Calu3 (cell line): ENCODE measurements around the gene ZNF580. TPM values are rescaled to one million over a fixed set of nuclear protein-coding genes. Genes with fewer than 3 reads are reported as not detected.
A peak's percentile ranks its signal among the peaks of the same experiment; 100 is the strongest.

ENCODE experiments used
- BruUV-seq: library from RNA; stranded (reverse); fragments of 400-500 nt; replicated peaks from 2 replicates; lab custom pipeline; 2021; lab: Mats Ljungman, UMichigan
- CTCF ChIA-PET: fragments of 300-600 bp; sonication (Branson Sonifier 250); formaldehyde crosslinking; loops from one replicate; lab custom pipeline; 2022; ENCODE audit warnings: antibody characterized with exemption; lab: Charles Lee
- DNase-seq: peaks from one replicate; pipeline ENCODE4 v3.0.0; 2022
- H3K27ac Mint-ChIP-seq: one replicate; pipeline ENCODE4 v1.8.0; 2022; ENCODE audit warnings: mixed read lengths; ENCODE audit not compliant: unreplicated experiment
- H3K27me3 Mint-ChIP-seq: one replicate; pipeline ENCODE4 v1.8.0; 2022; ENCODE audit warnings: mixed read lengths; ENCODE audit not compliant: unreplicated experiment
- H3K36me3 Mint-ChIP-seq: one replicate; pipeline ENCODE4 v1.8.0; 2022; ENCODE audit warnings: mild to moderate bottlenecking, moderate library complexity, mixed read lengths; ENCODE audit not compliant: insufficient read depth, unreplicated experiment
- H3K4me1 Mint-ChIP-seq: one replicate; pipeline ENCODE4 v1.8.0; 2022; ENCODE audit warnings: mild to moderate bottlenecking, low read depth, mixed read lengths; ENCODE audit not compliant: unreplicated experiment
- H3K4me3 Mint-ChIP-seq: one replicate; pipeline ENCODE4 v1.8.0; 2022; ENCODE audit warnings: mild to moderate bottlenecking, low read depth, moderate library complexity, mixed read lengths; ENCODE audit not compliant: unreplicated experiment
- H3K9me3 Mint-ChIP-seq: one replicate; pipeline ENCODE4 v1.8.0; 2022; ENCODE audit warnings: low read depth, mixed read lengths; ENCODE audit not compliant: unreplicated experiment
- CTCF ChIP-seq: fragments of 200-600 bp; IDR thresholded peaks from one replicate; pipeline ENCODE4 v1.8.0; 2022; ENCODE audit warnings: antibody characterized with exemption; ENCODE audit not compliant: unreplicated experiment
- intact Hi-C: fragments of 100-400 bp; cut with micrococcal nuclease; formaldehyde crosslinking; loops from one replicate; pipeline ENCODE4 v1.10.0; 2022; ENCODE audit not compliant: unreplicated experiment
- total RNA-seq: library from RNA; stranded (reverse); gene quantifications from 2 replicates; pipeline ENCODE4 v1.2.3, GENCODE V29; 2022

Gene ZNF580
- total RNA-seq, 1 experiment from 2014 or later: 35.6 TPM

- peak; percentile 55 for DNase-seq
- H3K9me3 Mint-ChIP-seq: no peaks in the 10 kb centered on the region
- TF ChIP-seq CTCF: no peak
- peak overlapping the region; percentile 82 for H3K27ac Mint-ChIP-seq
- H3K27me3 Mint-ChIP-seq: no peaks in the 10 kb centered on the region
- CTCF ChIA-PET: interaction anchor here (0.9 kb wide), 1 partner anchor 12 kb away, joined by 5 read pairs; no protein-coding TSS in a partner anchor
- H3K4me1 Mint-ChIP-seq: peaks cover 58% of the 10 kb centered on the region
- BruUV-seq: no TSS peak
- intact Hi-C loops: loop anchor here (10.0 kb wide), 1 partner anchor 121 kb away; no protein-coding TSS in a partner anchor
- peaks cover 74% of the 10 kb centered on the region for H3K36me3 Mint-ChIP-seq
- H3K4me3 Mint-ChIP-seq: peak overlapping the region; percentile 62
These were observed 42.9 kb downstream of the ZNF580 start for GRCh38 chr19:55683449-55684261.

- TF ChIP-seq CTCF: no peak
- CTCF ChIA-PET: no interaction called here
- Mint-ChIP-seq H3K4me1 (peaks cover 51% of the 10 kb centered on the region), H3K27ac (no peak overlapping the region), H3K36me3 (peaks cover 68% of the 10 kb centered on the region), H3K27me3 (no peaks in the 10 kb centered on the region), H3K9me3 (no peaks in the 10 kb centered on the region), H3K4me3 (no peak overlapping the region)
- no TSS peak for BruUV-seq
- no peak for DNase-seq
- intact Hi-C loops: loop anchor here (10.0 kb wide), 1 partner anchor 120 kb away; no protein-coding TSS in a partner anchor
These were observed 44.3 kb downstream of the ZNF580 start for GRCh38 chr19:55684946-55685681.

DNA sequence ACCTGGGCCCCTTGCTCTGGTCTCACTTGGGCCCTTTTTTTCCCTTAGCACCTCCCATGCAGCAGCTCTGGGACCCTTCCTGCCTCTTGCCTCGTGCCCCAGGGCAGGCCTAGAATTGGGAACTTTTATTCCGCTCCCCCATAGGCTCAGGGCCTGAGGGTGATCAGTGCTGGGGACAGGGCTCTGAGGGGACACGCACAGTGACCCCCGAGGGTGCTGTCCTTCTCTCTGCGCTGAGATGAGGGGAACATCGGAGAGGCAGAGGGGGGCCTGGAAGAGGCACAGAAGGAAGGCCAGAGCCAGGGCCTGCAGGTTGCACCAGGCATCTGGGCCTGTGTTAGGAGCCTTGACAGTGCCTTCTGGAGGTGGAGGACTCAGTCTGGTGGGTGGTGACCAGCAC, 45.0 kb downstream of the ZNF580 start:
- TF ChIP-seq CTCF: no peak
- no TSS peak for BruUV-seq
- intact Hi-C loops: loop anchor here (10.0 kb wide), 1 partner anchor 119 kb away; no protein-coding TSS in a partner anchor
- Mint-ChIP-seq H3K9me3 (no peaks in the 10 kb centered on the region), H3K36me3 (peaks cover 62% of the 10 kb centered on the region), H3K4me1 (peaks cover 49% of the 10 kb centered on the region), H3K27me3 (no peaks in the 10 kb centered on the region), H3K4me3 (no peak overlapping the region), H3K27ac (peak overlapping the region; percentile 21)
- no peak for DNase-seq
- CTCF ChIA-PET: no interaction called here

DNA sequence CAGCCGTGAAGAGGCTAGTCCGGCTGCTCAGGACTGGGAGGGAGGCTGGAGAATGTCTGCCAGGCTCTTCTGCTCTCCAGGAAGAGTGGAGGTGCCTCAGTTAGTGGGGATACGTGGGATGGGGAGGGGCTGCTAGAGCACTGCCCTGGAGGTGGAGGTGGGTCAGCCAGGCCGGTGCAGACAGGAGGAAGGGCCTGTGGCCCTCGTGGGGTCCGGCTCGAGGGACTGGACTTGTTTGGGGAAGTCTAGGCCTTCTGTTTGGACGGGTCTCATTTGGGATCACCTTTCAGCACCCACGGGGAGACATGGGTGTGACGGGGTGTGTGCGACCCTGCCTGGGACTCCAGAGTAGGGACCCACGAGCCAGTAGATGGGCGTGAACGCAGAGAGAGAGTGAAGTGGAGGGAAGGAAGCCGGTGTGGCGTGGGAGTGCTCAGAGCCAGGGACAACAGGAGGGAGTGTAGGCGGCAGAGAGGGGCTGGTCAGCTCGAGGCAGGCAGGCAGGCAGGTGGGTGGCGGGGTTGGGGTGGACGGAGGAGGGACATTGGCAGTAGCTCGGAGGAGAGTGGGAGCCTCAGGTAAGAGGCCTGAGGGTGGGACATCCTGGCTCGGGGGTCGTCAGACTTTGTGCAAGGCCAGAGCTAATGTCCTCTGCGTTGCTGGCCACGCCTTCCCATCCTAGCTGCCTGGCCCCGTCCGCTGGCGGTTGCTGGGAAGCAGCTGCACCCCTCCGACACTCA, 45.7 kb downstream of the ZNF580 start:
- no peak for DNase-seq
- peaks cover 62% of the 10 kb centered on the region for H3K36me3 Mint-ChIP-seq
- H3K27ac Mint-ChIP-seq: no peak overlapping the region
- TF ChIP-seq CTCF: no peak
- no peak overlapping the region for H3K4me3 Mint-ChIP-seq
- H3K4me1 Mint-ChIP-seq: peaks cover 49% of the 10 kb centered on the region
- intact Hi-C loops: loop anchor here (10.0 kb wide), 1 partner anchor 118 kb away; no protein-coding TSS in a partner anchor
- CTCF ChIA-PET: no interaction called here
- BruUV-seq: no TSS peak
- H3K9me3 Mint-ChIP-seq: no peaks in the 10 kb centered on the region
- no peaks in the 10 kb centered on the region for H3K27me3 Mint-ChIP-seq
